Omental fat pad (tissue), 4 donors: ENCODE results near the gene SERAC1. TPM values are rescaled to one million over a fixed set of nuclear protein-coding genes. Genes with fewer than 3 reads are reported as not detected.
"Not testable (repeated sequence)": the region's sequence is repeated elsewhere in the genome, so short reads cannot be mapped to it uniquely, and the experiment has no call there.

Source experiments
- ATAC-seq: fragments of 150-250 bp; one replicate; pipeline ENCODE4 v1.9.1; 2016; ENCODE audit warnings: mild to moderate bottlenecking, moderate library complexity; ENCODE audit not compliant: low FRiP score
- DNase-seq: peaks from one replicate; pipeline ENCODE4 v3.0.0-alpha.2; 2019; ENCODE audit warnings: low spot score
- total RNA-seq, 4 donors: library from RNA; depleted of rRNA; stranded (reverse); fragments of >200 nt; gene quantifications; one replicate each; pipeline ENCODE4 v1.1.0, GENCODE V29; 2016
- TF ChIP-seq, protein P1 (sequence below), 3 donors: fragments of 450-650 bp; IDR thresholded peaks; one replicate each; pipeline ENCODE4 v1.5.1; 2016 to 2017; ENCODE audit warnings: antibody characterized with exemption in 3 of 3, mild to moderate bottlenecking in 3 of 3, moderate library complexity in 2 of 3

The SERAC1 gene
- 1 to 10 TPM; 5.8 to 8.8 (median 7.4) TPM for total RNA-seq

DNA sequence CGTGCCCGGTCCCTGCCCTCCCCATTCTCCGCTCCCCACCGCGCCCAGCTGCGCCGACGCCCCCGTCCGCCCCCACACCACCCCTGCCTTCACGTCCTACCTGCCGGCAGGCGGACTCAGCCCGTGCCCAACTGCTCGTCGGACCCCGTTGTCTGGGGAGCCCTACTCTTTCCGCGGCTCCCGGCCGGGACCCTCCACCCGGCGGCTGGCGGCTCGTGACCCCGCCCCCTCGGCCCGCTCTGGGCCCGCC lies at the start of gene SERAC1:
TSS of gene SERAC1 (minus strand) at position 223 of the 250 bp plus-strand sequence. CDS start 9,899 bp downstream, outside the sequence.
- ATAC-seq = no peak
- DNase-seq = no peak
- TF ChIP-seq, protein P1, sequence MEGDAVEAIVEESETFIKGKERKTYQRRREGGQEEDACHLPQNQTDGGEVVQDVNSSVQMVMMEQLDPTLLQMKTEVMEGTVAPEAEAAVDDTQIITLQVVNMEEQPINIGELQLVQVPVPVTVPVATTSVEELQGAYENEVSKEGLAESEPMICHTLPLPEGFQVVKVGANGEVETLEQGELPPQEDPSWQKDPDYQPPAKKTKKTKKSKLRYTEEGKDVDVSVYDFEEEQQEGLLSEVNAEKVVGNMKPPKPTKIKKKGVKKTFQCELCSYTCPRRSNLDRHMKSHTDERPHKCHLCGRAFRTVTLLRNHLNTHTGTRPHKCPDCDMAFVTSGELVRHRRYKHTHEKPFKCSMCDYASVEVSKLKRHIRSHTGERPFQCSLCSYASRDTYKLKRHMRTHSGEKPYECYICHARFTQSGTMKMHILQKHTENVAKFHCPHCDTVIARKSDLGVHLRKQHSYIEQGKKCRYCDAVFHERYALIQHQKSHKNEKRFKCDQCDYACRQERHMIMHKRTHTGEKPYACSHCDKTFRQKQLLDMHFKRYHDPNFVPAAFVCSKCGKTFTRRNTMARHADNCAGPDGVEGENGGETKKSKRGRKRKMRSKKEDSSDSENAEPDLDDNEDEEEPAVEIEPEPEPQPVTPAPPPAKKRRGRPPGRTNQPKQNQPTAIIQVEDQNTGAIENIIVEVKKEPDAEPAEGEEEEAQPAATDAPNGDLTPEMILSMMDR (IDR thresholded peaks at IDR 0.05) = no peak

DNA sequence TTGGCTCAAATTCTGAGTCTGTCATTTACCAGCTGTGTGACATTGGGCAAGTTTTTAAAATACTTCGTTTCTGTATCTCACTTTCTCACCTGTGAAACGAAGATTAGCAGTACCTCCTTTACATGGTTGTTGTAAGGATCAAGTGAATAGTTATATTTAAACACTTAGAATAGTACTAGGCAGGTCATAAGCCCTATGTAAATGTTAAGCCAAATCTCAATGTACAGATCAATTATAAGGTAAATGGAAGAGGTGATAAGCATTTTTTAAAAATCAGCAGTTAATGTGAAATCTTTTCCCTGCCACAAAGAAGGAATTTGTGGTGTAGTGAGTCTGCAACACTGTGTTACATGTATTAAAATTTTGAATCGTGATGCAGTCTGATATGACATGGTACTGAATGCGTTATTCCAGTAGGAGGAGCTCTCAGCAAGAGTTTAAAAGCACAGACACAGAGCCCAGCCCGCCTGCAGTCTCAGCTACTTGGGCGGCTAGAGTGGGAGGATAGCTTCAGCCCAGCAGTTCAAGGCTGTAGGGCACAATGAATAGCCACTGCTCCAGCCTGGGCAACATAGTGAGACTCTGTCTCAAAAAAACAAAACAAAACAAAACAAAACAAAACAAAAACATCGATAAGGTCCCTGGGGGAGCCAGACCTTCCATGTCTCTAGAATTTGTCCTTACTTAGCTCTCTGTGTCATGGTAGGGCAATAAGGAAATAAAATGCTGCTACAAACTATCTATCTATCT lies 46.0 kb upstream of the SERAC1 start:
- peak; percentile 85 for ATAC-seq
- TF ChIP-seq, protein P1 (IDR thresholded peaks at IDR 0.05) = no peak
- no peak for DNase-seq

- DNase-seq = no peak
- no peak for ATAC-seq
- TF ChIP-seq, protein P1 (IDR thresholded peaks at IDR 0.05) = no peak
Observed at GRCh38 chr6:158211273-158212055, 43.4 kb upstream of the SERAC1 start.

DNA sequence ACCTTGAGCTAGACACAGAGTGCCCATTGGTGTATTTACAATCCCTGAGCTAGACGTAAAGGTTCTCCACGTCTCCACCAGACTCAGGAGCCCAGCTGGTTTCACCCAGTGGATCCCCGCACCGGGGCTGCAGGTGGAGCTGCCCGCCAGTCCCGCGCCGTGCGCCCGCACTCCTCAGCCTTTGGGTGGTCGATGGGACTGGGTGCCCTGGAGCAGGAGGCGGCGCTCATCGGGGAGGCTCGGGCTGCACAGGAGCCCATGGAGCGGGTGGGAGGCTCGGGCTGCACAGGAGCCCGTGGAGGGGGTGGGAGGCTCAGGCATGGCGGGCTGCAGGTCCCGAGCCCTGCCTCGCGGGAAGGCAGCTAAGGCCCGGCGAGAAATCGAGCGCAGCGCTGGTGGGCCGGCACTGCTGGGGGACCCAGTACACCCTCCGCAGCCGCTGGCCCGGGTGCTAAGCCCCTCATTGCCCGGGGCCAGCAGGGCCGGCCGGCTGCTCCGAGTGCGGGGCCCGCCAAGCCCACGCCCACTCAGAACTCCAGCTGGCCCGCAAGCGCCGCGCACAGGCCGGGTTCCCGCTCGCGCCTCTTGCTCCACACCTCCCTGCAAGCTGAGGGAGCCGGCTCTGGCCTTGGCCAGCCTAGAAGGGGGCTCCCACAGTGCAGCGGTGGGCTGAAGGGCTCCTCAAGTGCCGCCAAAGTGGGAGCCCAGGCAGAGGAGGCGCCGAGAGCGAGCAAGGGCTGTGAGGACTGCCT lies 41.7 kb upstream of the SERAC1 start:
- DNase-seq, ATAC-seq: not testable (repeated sequence)

- not testable (repeated sequence) for ATAC-seq, DNase-seq
Observed at GRCh38 chr6:158208226-158209030, 40.4 kb upstream of the SERAC1 start.

- ATAC-seq (no peak), DNase-seq (no peak)
- TF ChIP-seq, protein P1 (IDR thresholded peaks at IDR 0.05) = no peak
Observed at GRCh38 chr6:158207422-158207788, 39.3 kb upstream of the SERAC1 start.

- TF ChIP-seq, protein P1 (IDR thresholded peaks at IDR 0.05) = no peak
- no peak for DNase-seq
- no peak for ATAC-seq
Observed at GRCh38 chr6:158206740-158207421, 38.8 kb upstream of the SERAC1 start.
